GM23248 (cell line): ENCODE measurements around the gene TCF7.

ENCODE experiments used
- EZH2 ChIP-seq: fragments of 200-600 bp; sonication (generic); IDR thresholded peaks from 2 replicates; pipeline ENCODE4 v1.6.1; 2018; ENCODE audit warnings: antibody characterized with exemption, mild to moderate bottlenecking; ENCODE audit not compliant: insufficient read depth, poor library complexity, severe bottlenecking
- EZH2phosphoT487 ChIP-seq: fragments of 200-600 bp; sonication (generic); IDR thresholded peaks from 2 replicates; pipeline ENCODE4 v1.6.1; 2018; ENCODE audit warnings: antibody characterized with exemption, moderate library complexity, mild to moderate bottlenecking, low read depth; ENCODE audit not compliant: insufficient read depth

DNA sequence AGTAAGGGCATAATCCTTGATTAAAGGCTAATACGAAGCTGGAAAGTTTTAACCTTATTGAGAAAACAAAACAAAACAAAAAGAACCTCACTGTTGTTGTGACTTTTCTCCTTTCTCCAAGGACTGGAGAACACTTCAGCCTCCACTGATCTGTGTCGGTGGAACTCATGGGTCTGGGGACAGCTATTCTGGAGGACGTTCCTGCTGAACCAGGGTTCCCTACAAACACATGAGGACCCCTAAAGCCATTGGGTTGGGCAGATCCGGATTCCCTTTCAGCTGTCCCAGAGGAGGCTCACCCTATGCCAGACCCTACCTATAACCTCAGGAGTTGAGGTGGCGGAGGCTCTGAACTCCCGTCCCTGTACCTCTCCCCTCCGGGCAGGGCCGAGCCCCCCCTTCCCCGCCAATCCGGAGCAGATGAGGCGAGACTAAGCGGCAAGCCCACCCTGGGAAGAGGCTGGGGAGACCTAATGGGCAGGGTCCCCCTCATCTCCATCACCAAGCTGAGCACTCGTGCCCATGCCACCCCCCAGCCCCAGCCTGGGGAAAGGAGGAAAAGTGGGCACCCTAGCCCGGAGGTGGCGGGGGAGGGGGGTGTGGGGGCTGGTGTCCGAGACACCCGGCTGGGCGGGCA, 1.6 kb upstream of the TCF7 start:
- TF ChIP-seq EZH2 (no peak), EZH2phosphoT487 (no peak)
